HEK293 (cell line): ENCODE measurements around the gene LIG3.

Source experiments
- CTCF ChIA-PET: fragments of 350-600 bp; formaldehyde crosslinking; extraction: SDS; loops from one replicate; lab custom pipeline; 2021; ENCODE audit warnings: antibody characterized with exemption; lab: Yijun Ruan, JAX
- POLR2A ChIA-PET: fragments of 300-600 bp; formaldehyde crosslinking; extraction: SDS; loops from one replicate; lab custom pipeline; 2020; ENCODE audit warnings: antibody characterized with exemption, inconsistent platforms; lab: Yijun Ruan, JAX
- H3K27ac ChIP-seq: fragments of 200-500 bp; sonication (Bioruptor generic); 2 replicates; pipeline ENCODE4 v1.5.1; 2014; ENCODE audit warnings: low read depth, low read length, control low read depth, inconsistent platforms; ENCODE audit errors: extremely low read depth
- H3K36me3 ChIP-seq, 2 experiments: fragments of 200-500 bp in 1 of 2; sonication (Bioruptor generic) in 1 of 2; 1 replicate in 1 of 2; 2 replicates in 1 of 2; pipeline ENCODE4 v1.5.1; 2014 to 2017; ENCODE audit warnings: inconsistent platforms in 2 of 2, low read length in 2 of 2; ENCODE audit not compliant: control insufficient read depth in 2 of 2, insufficient read depth in 1 of 2
- H3K4me1 ChIP-seq: fragments of 200-500 bp; sonication (Bioruptor generic); 2 replicates; pipeline ENCODE4 v1.5.1; 2014; ENCODE audit warnings: mild to moderate bottlenecking, low read length, inconsistent platforms; ENCODE audit not compliant: control insufficient read depth, insufficient read depth
- H3K4me3 ChIP-seq: 2 replicates; pipeline ENCODE4 v1.5.1; 2011; ENCODE audit warnings: low read depth, mild to moderate bottlenecking, control low read depth, low read length, moderate library complexity
- H3K9me3 ChIP-seq: fragments of 200-500 bp; sonication (Bioruptor generic); 2 replicates; pipeline ENCODE4 v1.5.1; 2014; ENCODE audit warnings: low read depth, low read length, inconsistent platforms; ENCODE audit not compliant: control insufficient read depth, insufficient read depth
- EGR2 ChIP-seq: fragments of 450-650 bp; formaldehyde crosslinking; IDR thresholded peaks from 2 replicates; pipeline ENCODE4 v1.5.1; 2016; ENCODE audit warnings: low read depth, missing biosample characterization, missing genetic modification characterization
- GLIS1 ChIP-seq: fragments of 450-650 bp; formaldehyde crosslinking; IDR thresholded peaks from 2 replicates; pipeline ENCODE4 v1.5.1; 2016; ENCODE audit warnings: missing biosample characterization, missing genetic modification characterization
- GLIS2 ChIP-seq: fragments of 450-650 bp; formaldehyde crosslinking; IDR thresholded peaks from 2 replicates; pipeline ENCODE4 v1.5.1; 2016; ENCODE audit warnings: missing biosample characterization, missing genetic modification characterization
- PRDM4 ChIP-seq: fragments of 450-650 bp; formaldehyde crosslinking; IDR thresholded peaks from 2 replicates; pipeline ENCODE4 v1.5.1; 2017; ENCODE audit warnings: missing biosample characterization, missing genetic modification characterization
- SETDB1 ChIP-seq: IDR thresholded peaks from one replicate; pipeline ENCODE4 v1.6.1; 2017; ENCODE audit warnings: mild to moderate bottlenecking, low read length, moderate library complexity, mixed read lengths; ENCODE audit not compliant: insufficient read length
- ZFP3 ChIP-seq: fragments of 450-650 bp; formaldehyde crosslinking; IDR thresholded peaks from 2 replicates; pipeline ENCODE4 v1.5.1; 2016; ENCODE audit warnings: low read depth, missing biosample characterization, missing genetic modification characterization
- ZFP37 ChIP-seq: fragments of 450-650 bp; formaldehyde crosslinking; IDR thresholded peaks from 2 replicates; pipeline ENCODE4 v1.5.1; 2016; ENCODE audit warnings: missing biosample characterization, missing genetic modification characterization
- ZNF112 ChIP-seq: fragments of 450-650 bp; formaldehyde crosslinking; IDR thresholded peaks from 2 replicates; pipeline ENCODE4 v1.5.0; 2017; ENCODE audit warnings: missing biosample characterization, missing genetic modification characterization
- ZNF174 ChIP-seq: fragments of 450-650 bp; formaldehyde crosslinking; IDR thresholded peaks from 2 replicates; pipeline ENCODE4 v1.5.0; 2017; ENCODE audit warnings: missing biosample characterization, mild to moderate bottlenecking, missing genetic modification characterization
- ZNF184 ChIP-seq: fragments of 450-650 bp; IDR thresholded peaks from 2 replicates; pipeline ENCODE4 v1.5.1; 2018; ENCODE audit warnings: missing biosample characterization, mild to moderate bottlenecking, missing genetic modification characterization
- ZNF2 ChIP-seq: fragments of 450-650 bp; formaldehyde crosslinking; IDR thresholded peaks from 2 replicates; pipeline ENCODE4 v1.5.1; 2016; ENCODE audit warnings: missing biosample characterization, missing genetic modification characterization
- ZNF214 ChIP-seq: fragments of 450-650 bp; formaldehyde crosslinking; IDR thresholded peaks from 2 replicates; pipeline ENCODE4 v1.5.1; 2017; ENCODE audit warnings: missing biosample characterization, mild to moderate bottlenecking, missing genetic modification characterization, borderline replicate concordance
- ZNF221 ChIP-seq: fragments of 450-650 bp; formaldehyde crosslinking; IDR thresholded peaks from 2 replicates; pipeline ENCODE4 v1.5.1; 2017; ENCODE audit warnings: missing biosample characterization, missing genetic modification characterization, borderline replicate concordance
- ZNF530 ChIP-seq: fragments of 450-650 bp; formaldehyde crosslinking; IDR thresholded peaks from 2 replicates; pipeline ENCODE4 v1.5.1; 2016; ENCODE audit warnings: low read depth, missing biosample characterization, missing genetic modification characterization
- ZNF571 ChIP-seq: fragments of 450-650 bp; formaldehyde crosslinking; IDR thresholded peaks from 2 replicates; pipeline ENCODE4 v1.5.0; 2017; ENCODE audit warnings: missing biosample characterization, missing genetic modification characterization
- ZNF621 ChIP-seq: fragments of 450-650 bp; formaldehyde crosslinking; IDR thresholded peaks from 2 replicates; pipeline ENCODE4 v1.5.1; 2017; ENCODE audit warnings: missing biosample characterization, missing genetic modification characterization
- ZNF624 ChIP-seq: fragments of 450-650 bp; formaldehyde crosslinking; IDR thresholded peaks from 2 replicates; pipeline ENCODE4 v1.5.1; 2017; ENCODE audit warnings: missing biosample characterization, missing genetic modification characterization
- ZNF654 ChIP-seq: fragments of 450-650 bp; formaldehyde crosslinking; IDR thresholded peaks from 2 replicates; pipeline ENCODE4 v1.5.1; 2016; ENCODE audit warnings: low read depth, missing biosample characterization, missing genetic modification characterization
- ZNF777 ChIP-seq: fragments of 450-650 bp; formaldehyde crosslinking; IDR thresholded peaks from 2 replicates; pipeline ENCODE4 v1.5.1; 2017; ENCODE audit warnings: missing biosample characterization, missing genetic modification characterization, borderline replicate concordance
- TF ChIP-seq, protein P1 (sequence below): fragments of 450-650 bp; formaldehyde crosslinking; IDR thresholded peaks from 2 replicates; pipeline ENCODE4 v1.5.1; 2016; ENCODE audit warnings: missing biosample characterization, missing genetic modification characterization
- TF ChIP-seq, protein P2 (sequence below): fragments of 450-650 bp; formaldehyde crosslinking; IDR thresholded peaks from 2 replicates; pipeline ENCODE4 v1.5.1; 2016; ENCODE audit warnings: missing biosample characterization, missing genetic modification characterization, low read depth
- TF ChIP-seq, protein P3 (sequence below): fragments of 450-650 bp; formaldehyde crosslinking; IDR thresholded peaks from 2 replicates; pipeline ENCODE4 v1.5.1; 2016; ENCODE audit warnings: missing biosample characterization, missing genetic modification characterization

The LIG3 gene

DNA sequence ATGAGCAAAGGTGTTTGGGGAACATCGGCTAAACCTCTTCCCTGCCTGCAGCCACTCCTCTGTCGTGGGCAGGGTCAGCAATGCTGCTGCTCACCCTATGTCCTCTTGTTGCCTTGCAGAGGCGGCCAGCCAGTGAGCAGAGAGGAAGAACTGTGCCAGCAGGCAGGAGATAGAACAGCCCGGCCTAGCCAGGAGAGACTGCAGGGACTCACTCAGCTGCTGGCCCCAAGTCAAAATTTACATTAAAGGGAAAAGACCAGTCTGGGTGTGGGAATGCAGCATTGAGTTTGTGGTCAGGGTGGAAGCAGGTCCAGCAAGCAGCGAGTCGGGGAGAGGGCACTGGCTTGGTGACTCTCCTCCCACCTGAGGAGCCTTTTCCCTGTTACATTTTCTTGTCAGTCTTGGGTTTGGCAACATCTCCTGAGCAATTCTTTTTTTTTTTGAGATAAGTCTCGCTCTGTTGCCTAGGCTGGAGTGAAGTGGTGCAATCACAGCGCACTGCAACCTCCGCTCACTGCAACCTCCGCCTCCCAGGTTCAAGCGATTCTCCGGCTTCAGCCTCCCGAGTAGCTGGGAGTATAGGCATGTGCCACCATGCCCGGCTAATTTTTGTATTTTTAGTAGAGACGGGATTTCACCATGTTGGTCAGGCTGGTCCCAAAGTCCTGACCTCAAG lies 22.7 kb downstream of the LIG3 start:
- H3K4me3 ChIP-seq: no peak overlapping the region
- TF ChIP-seq, protein P1, sequence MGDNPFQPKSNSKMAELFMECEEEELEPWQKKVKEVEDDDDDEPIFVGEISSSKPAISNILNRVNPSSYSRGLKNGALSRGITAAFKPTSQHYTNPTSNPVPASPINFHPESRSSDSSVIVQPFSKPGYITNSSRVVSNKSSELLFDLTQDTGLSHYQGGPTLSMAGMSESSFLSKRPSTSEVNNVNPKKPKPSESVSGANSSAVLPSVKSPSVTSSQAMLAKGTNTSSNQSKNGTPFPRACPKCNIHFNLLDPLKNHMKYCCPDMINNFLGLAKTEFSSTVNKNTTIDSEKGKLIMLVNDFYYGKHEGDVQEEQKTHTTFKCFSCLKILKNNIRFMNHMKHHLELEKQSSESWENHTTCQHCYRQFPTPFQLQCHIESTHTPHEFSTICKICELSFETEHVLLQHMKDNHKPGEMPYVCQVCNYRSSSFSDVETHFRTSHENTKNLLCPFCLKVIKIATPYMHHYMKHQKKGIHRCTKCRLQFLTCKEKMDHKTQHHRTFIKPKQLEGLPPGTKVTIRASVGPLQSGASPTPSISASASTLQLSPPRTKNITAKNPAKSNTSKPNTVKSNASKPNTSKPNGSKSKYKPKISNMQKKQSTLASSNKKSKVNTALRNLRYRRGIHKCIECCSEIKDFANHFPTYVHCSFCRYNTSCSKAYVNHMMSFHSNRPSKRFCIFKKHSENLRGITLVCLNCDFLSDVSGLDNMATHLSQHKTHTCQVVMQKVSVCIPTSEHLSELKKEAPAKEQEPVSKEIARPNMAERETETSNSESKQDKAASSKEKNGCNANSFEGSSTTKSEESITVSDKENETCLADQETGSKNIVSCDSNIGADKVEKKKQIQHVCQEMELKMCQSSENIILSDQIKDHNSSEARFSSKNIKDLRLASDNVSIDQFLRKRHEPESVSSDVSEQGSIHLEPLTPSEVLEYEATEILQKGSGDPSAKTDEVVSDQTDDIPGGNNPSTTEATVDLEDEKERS (tag by site-specific recombination): no peak
- TF ChIP-seq ZNF214 (tag by site-specific recombination): no peak
- no peak for TF ChIP-seq EGR2 (tag by site-specific recombination)
- TF ChIP-seq SETDB1: no peak
- TF ChIP-seq, protein P2, sequence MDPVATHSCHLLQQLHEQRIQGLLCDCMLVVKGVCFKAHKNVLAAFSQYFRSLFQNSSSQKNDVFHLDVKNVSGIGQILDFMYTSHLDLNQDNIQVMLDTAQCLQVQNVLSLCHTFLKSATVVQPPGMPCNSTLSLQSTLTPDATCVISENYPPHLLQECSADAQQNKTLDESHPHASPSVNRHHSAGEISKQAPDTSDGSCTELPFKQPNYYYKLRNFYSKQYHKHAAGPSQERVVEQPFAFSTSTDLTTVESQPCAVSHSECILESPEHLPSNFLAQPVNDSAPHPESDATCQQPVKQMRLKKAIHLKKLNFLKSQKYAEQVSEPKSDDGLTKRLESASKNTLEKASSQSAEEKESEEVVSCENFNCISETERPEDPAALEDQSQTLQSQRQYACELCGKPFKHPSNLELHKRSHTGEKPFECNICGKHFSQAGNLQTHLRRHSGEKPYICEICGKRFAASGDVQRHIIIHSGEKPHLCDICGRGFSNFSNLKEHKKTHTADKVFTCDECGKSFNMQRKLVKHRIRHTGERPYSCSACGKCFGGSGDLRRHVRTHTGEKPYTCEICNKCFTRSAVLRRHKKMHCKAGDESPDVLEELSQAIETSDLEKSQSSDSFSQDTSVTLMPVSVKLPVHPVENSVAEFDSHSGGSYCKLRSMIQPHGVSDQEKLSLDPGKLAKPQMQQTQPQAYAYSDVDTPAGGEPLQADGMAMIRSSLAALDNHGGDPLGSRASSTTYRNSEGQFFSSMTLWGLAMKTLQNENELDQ: no peak
- no peak for TF ChIP-seq ZNF112 (tag by site-specific recombination)
- no peak for TF ChIP-seq ZFP37
- no peak for TF ChIP-seq GLIS1
- TF ChIP-seq ZNF530 (tag by site-specific recombination): no peak
- no peak for TF ChIP-seq ZNF624 (tag by site-specific recombination)
- TF ChIP-seq ZNF221: no peak
- no peak for TF ChIP-seq ZNF184 (tag by site-specific recombination)
- TF ChIP-seq PRDM4 (tag by site-specific recombination): no peak
- TF ChIP-seq ZNF777: no peak
- no peak for TF ChIP-seq ZNF621 (tag by site-specific recombination)
- TF ChIP-seq ZFP3 (tag by site-specific recombination): no peak
- TF ChIP-seq ZNF571 (tag by site-specific recombination): no peak
- H3K4me1 ChIP-seq: no peaks in the 10 kb centered on the region
- H3K9me3 ChIP-seq: no peaks in the 10 kb centered on the region
- POLR2A ChIA-PET: interaction anchor here (1.0 kb wide), 1 partner anchor 13 kb away, joined by 5 read pairs; no protein-coding TSS in a partner anchor
- H3K36me3 ChIP-seq: peaks cover 18 to 94% of the 10 kb centered on the region in 2 experiments
- CTCF ChIA-PET: interaction anchor here (0.5 to 1.3 kb wide), 5 partner anchors 10 to 138 kb away, joined by 3 to 6 read pairs (median 3); no protein-coding TSS in a partner anchor
- no peak overlapping the region for H3K27ac ChIP-seq

DNA sequence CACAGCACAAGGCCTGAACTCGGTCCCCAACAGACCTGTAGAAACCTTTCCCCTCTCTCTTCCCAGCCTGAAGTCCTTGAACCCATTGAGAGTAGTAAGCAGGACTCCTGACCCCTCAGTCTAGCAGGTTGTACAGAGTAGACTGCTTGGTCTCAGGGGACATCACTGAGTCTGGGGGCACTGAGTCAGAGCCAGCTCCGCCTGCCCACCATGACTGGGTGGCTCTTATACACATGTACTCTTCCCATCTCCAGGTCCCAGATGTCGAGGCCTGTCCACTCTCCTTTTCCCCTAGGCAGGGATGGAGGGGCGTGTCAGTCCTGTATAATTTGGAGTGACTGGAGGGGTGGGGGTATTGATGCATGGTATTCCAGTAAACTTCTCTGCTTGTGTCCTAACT lies 23.5 kb downstream of the LIG3 start:
- ChIA-PET CTCF (interaction anchor here (0.8 kb wide), 1 partner anchor 99 kb away, joined by 3 read pairs; no protein-coding TSS in a partner anchor), POLR2A (no interaction called here)
- H3K27ac ChIP-seq: no peak overlapping the region
- H3K4me1 ChIP-seq: no peaks in the 10 kb centered on the region
- no peak overlapping the region for H3K4me3 ChIP-seq
- H3K9me3 ChIP-seq: no peaks in the 10 kb centered on the region
- H3K36me3 ChIP-seq: peaks cover 15 to 89% of the 10 kb centered on the region in 2 experiments
- TF ChIP-seq, protein P3, sequence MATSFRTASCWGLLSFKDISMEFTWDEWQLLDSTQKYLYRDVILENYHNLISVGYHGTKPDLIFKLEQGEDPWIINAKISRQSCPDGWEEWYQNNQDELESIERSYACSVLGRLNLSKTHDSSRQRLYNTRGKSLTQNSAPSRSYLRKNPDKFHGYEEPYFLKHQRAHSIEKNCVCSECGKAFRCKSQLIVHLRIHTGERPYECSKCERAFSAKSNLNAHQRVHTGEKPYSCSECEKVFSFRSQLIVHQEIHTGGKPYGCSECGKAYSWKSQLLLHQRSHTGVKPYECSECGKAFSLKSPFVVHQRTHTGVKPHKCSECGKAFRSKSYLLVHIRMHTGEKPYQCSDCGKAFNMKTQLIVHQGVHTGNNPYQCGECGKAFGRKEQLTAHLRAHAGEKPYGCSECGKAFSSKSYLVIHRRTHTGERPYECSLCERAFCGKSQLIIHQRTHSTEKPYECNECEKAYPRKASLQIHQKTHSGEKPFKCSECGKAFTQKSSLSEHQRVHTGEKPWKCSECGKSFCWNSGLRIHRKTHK: no peak
- TF ChIP-seq PRDM4 (tag by site-specific recombination): no peak
- no peak for TF ChIP-seq ZNF2 (tag by site-specific recombination)
- no peak for TF ChIP-seq ZNF654 (tag by site-specific recombination)
- TF ChIP-seq ZNF174 (tag by site-specific recombination): no peak
- no peak for TF ChIP-seq GLIS2
